ENCODE data around the gene APCDD1. TPM values are rescaled to one million over a fixed set of nuclear protein-coding genes. Genes with fewer than 3 reads are reported as not detected.

APCDD1 gene
- total RNA-seq, 1 experiment from 2014 or later = 355 TPM

DNA sequence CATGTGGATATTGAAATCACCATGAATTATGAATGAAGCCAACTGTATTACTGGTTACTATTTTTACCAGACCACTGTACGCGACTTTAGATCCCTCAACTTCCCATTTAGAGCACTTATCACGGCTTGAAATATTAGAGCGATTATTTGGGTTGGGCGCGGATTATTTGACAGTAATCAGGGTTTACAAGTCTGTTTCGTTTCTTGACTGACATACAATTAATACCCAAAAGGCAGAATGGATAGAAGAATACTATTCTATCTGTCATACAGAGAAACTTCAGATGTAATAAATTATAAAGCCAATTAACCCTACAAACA lies 70.9 kb downstream of the APCDD1 start:
- no TSS peak for BruUV-seq (replicated peaks)
- intact Hi-C loops (cut with micrococcal nuclease; ENCODE audit: unreplicated experiment) = loop anchor here (10.0 kb wide), 4 partner anchors 59 to 911 kb away; partner anchors contain the start of genes PPP4R1 and RAB31

DNA sequence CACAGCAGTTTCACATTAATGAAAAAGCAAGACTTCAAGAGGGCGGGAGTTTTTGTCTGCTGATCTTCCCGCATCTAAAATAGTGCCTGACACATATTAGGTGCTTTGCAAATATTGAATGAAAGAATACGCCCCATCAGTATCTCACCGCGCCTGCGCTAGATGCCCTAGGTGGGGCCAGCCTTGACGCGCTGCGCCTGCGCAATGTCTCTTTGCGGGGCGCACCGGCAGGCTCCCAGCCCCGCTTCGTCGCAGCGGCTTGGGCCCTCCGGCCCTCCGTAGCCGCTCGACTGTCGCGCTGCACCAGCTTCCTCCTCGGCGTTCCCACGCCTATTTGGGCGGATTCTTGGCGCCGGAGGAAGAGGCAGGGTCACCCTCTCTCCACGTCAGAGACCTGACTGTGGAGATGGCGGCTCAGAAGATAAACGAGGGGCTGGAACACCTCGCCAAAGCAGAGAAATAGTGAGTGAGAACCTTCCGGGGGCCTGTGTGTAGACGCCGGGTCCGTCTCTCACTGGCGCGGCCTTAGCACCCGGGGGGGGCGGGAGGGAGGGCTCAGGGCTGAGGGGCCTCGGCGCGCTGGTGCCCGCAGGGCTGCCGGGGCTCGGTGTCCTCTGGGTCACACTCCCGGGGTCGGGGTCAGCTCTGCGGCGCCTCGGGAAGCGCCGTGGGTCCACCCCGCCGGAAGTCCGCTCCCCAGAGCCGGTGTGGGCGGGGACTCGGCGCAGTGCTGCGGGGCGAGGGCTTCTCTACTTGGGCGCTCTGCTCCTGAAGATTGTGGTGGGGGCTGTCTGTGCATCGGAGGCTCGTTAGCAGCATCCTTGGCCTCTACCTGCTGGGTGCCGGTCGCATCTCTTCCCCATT lies 71.5 kb downstream of the APCDD1 start, which contains the start of gene NAPG:
Gene NAPG, plus strand, starts transcription at position 331 of the 864 bp plus-strand sequence. Its CDS starts 76 bp downstream, at position 407.
- Histone ChIP-seq H3K4me1 (ENCODE audit: insufficient read depth, low read length, poor library complexity, severe bottlenecking) (peaks cover 19% of the 10 kb centered on the region), H3K9me3 (ENCODE audit: low read depth, low read length, poor library complexity, severe bottlenecking) (no peaks in the 10 kb centered on the region), H3K36me3 (ENCODE audit: insufficient read depth, low read length, poor library complexity, severe bottlenecking) (no peaks in the 10 kb centered on the region), H3K4me3 (ENCODE audit: low read depth, low read length, poor library complexity, severe bottlenecking) (peak within 1 kb of the TSS; percentile 81), H3K27ac (ENCODE audit: low read depth, low read length, poor library complexity, severe bottlenecking) (peak within 1 kb of the TSS; percentile 86), H3K27me3 (replicated peaks; ENCODE audit: insufficient read depth, low read depth, low read length, poor library complexity) (no peaks in the 10 kb centered on the region)
- ChIA-PET CTCF (interaction anchor here (0.6 kb wide), 1 partner anchor 1004 kb away, joined by 3 read pairs; no protein-coding TSS in a partner anchor), POLR2A (ENCODE audit: low non-redundant PET) (interaction anchor here (0.7 kb wide), 1 partner anchor 15 kb away, joined by 8 read pairs; no protein-coding TSS in a partner anchor)
- no peak for TF ChIP-seq EZH2 (IDR thresholded peaks at IDR 0.05; ENCODE audit: borderline replicate concordance, low read depth, low read length, poor library complexity, severe bottlenecking)
- TF ChIP-seq, protein P1, sequence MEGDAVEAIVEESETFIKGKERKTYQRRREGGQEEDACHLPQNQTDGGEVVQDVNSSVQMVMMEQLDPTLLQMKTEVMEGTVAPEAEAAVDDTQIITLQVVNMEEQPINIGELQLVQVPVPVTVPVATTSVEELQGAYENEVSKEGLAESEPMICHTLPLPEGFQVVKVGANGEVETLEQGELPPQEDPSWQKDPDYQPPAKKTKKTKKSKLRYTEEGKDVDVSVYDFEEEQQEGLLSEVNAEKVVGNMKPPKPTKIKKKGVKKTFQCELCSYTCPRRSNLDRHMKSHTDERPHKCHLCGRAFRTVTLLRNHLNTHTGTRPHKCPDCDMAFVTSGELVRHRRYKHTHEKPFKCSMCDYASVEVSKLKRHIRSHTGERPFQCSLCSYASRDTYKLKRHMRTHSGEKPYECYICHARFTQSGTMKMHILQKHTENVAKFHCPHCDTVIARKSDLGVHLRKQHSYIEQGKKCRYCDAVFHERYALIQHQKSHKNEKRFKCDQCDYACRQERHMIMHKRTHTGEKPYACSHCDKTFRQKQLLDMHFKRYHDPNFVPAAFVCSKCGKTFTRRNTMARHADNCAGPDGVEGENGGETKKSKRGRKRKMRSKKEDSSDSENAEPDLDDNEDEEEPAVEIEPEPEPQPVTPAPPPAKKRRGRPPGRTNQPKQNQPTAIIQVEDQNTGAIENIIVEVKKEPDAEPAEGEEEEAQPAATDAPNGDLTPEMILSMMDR (conservative IDR thresholded peaks at IDR 0.05; ENCODE audit: low read depth, low read length) = no peak
- BruUV-seq (replicated peaks) = no TSS peak
- intact Hi-C loops (cut with micrococcal nuclease; ENCODE audit: unreplicated experiment) = loop anchor here (10.0 kb wide), 4 partner anchors 59 to 911 kb away; partner anchors contain the start of genes PPP4R1 and RAB31
- peak; percentile 97 for DNase-seq (ENCODE audit: low spot score)

More for the DNA sequence above, 70.9 kb downstream of the APCDD1 start:
- H3K27ac ChIP-seq (ENCODE audit: low read depth, low read length, poor library complexity, severe bottlenecking) = no peak overlapping the region
- CTCF ChIA-PET = interaction anchor here (0.6 kb wide), 1 partner anchor 1004 kb away, joined by 3 read pairs; no protein-coding TSS in a partner anchor
- peak overlapping the region; percentile 81 for H3K4me3 ChIP-seq (ENCODE audit: low read depth, low read length, poor library complexity, severe bottlenecking)
- H3K4me1 ChIP-seq (ENCODE audit: insufficient read depth, low read length, poor library complexity, severe bottlenecking) = peaks cover 19% of the 10 kb centered on the region
- no peaks in the 10 kb centered on the region for H3K9me3 ChIP-seq (ENCODE audit: low read depth, low read length, poor library complexity, severe bottlenecking)
- no peaks in the 10 kb centered on the region for H3K27me3 ChIP-seq (replicated peaks; ENCODE audit: insufficient read depth, low read depth, low read length, poor library complexity)
- DNase-seq (ENCODE audit: low spot score) = no peak
- H3K36me3 ChIP-seq (ENCODE audit: insufficient read depth, low read length, poor library complexity, severe bottlenecking) = no peaks in the 10 kb centered on the region
- no peak for TF ChIP-seq EZH2 (IDR thresholded peaks at IDR 0.05; ENCODE audit: borderline replicate concordance, low read depth, low read length, poor library complexity, severe bottlenecking)
- TF ChIP-seq, protein P1 (conservative IDR thresholded peaks at IDR 0.05; ENCODE audit: low read depth, low read length) = no peak
- POLR2A ChIA-PET (ENCODE audit: low non-redundant PET) = interaction anchor here (0.7 kb wide), 1 partner anchor 15 kb away, joined by 8 read pairs; no protein-coding TSS in a partner anchor

DNA sequence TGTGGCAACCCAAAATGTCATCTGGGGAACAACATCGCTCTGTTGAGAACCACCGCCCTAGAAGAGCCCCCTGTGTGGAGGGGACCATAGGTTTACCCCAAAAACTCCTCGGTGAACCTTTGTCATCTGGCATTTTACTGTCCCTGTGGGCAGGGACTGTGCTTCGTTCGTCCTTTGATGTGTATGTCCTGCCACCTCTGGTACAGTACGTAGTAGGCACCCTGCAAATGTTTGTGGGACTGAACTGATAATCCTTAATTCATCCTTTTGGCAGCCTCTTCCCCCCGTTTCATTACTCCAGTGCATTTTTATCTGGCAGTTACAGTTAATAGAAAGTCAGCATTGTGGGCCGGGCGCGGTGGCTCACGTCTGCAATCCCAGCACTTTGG lies 72.1 kb downstream of the APCDD1 start:
- Histone ChIP-seq H3K9me3 (ENCODE audit: low read depth, low read length, poor library complexity, severe bottlenecking) (no peaks in the 10 kb centered on the region), H3K36me3 (ENCODE audit: insufficient read depth, low read length, poor library complexity, severe bottlenecking) (no peaks in the 10 kb centered on the region), H3K27me3 (replicated peaks; ENCODE audit: insufficient read depth, low read depth, low read length, poor library complexity) (no peaks in the 10 kb centered on the region), H3K4me3 (ENCODE audit: low read depth, low read length, poor library complexity, severe bottlenecking) (peak overlapping the region; percentile 81), H3K4me1 (ENCODE audit: insufficient read depth, low read length, poor library complexity, severe bottlenecking) (peaks cover 19% of the 10 kb centered on the region), H3K27ac (ENCODE audit: low read depth, low read length, poor library complexity, severe bottlenecking) (peak overlapping the region; percentile 86)
- CTCF ChIA-PET = no interaction called here
- intact Hi-C loops (cut with micrococcal nuclease; ENCODE audit: unreplicated experiment) = loop anchor here (10.0 kb wide), 4 partner anchors 58 to 912 kb away; partner anchors contain the start of genes PPP4R1 and RAB31
- TF ChIP-seq EZH2 (IDR thresholded peaks at IDR 0.05; ENCODE audit: borderline replicate concordance, low read depth, low read length, poor library complexity, severe bottlenecking) = no peak
- TF ChIP-seq, protein P1 (conservative IDR thresholded peaks at IDR 0.05; ENCODE audit: low read depth, low read length) = no peak
- POLR2A ChIA-PET (ENCODE audit: low non-redundant PET) = no interaction called here
- no TSS peak for BruUV-seq (replicated peaks)
- no peak for DNase-seq (ENCODE audit: low spot score)
